ENCODE measurements around the gene KIAA0319L. TPM values are rescaled to one million over a fixed set of nuclear protein-coding genes. Genes with fewer than 3 reads are reported as not detected.
A peak's percentile ranks its signal among the peaks of the same experiment; 100 is the strongest.

KIAA0319L gene
- total RNA-seq, 4 donors from 2014 or later: 91.7 to 112 (median 97.6) TPM

- WGBS, 2 donors (ENCODE audit: low coverage in 1 of 2): 65 to 75% methylated on average over 1 of the region's 1 CpG
- no peak overlapping the region for H3K27ac ChIP-seq
- in situ Hi-C loops (cut with MboI; ENCODE audit: low pct_ligation_motif_present in 1 of 4, low pct_unique_long_range_greater_than_20kb in 1 of 4, low sequenced_read_pairs in 3 of 4): loop anchor here (5.0 to 25.0 kb wide), 8 partner anchors 108 to 383 kb away; partner anchors contain the start of genes SFPQ (in 2 of the 4) and C1orf216 (in 1 of the 4)
- intact Hi-C loops (cut with DNase I; ENCODE audit: low total_unique reads): loop anchor here (2.0 to 5.0 kb wide), 2 partner anchors 157 to 207 kb away; no protein-coding TSS in a partner anchor
- H3K27me3 ChIP-seq: peaks cover 42% of the 10 kb centered on the region
- TF ChIP-seq POLR2AphosphoS5 (IDR thresholded peaks at IDR 0.05) (no peak), POLR2A (IDR thresholded peaks at IDR 0.05) (no peak), CTCF (IDR thresholded peaks at IDR 0.05) (no peak), EP300 (IDR thresholded peaks at IDR 0.05; ENCODE audit: low read depth) (no peak)
- no peak overlapping the region for H3K4me3 ChIP-seq
- H3K36me3 ChIP-seq: no peaks in the 10 kb centered on the region
- no peak for DNase-seq
- H3K9me3 ChIP-seq: no peaks in the 10 kb centered on the region
- peaks cover 0 to 15% (median 12%) of the 10 kb centered on the region in 4 donors for H3K4me1 ChIP-seq
Measured at GRCh38 chr1:35569936-35570335, 12.7 kb upstream of the KIAA0319L start.

GRCh38 chr1:35568975-35569395 is 11.8 kb upstream of the KIAA0319L start:
- peak; percentile 68 for DNase-seq
- Histone ChIP-seq H3K27ac (no peak overlapping the region), H3K36me3 (no peaks in the 10 kb centered on the region), H3K9me3 (no peaks in the 10 kb centered on the region), H3K4me3 (no peak overlapping the region), H3K27me3 (peaks cover 33% of the 10 kb centered on the region), H3K4me1 (peaks cover 0 to 15% (median 12%) of the 10 kb centered on the region in 4 donors)
- intact Hi-C loops (cut with DNase I; ENCODE audit: low total_unique reads) (loop anchor here (2.0 to 5.0 kb wide), 2 partner anchors 158 to 208 kb away; no protein-coding TSS in a partner anchor), in situ Hi-C loops (cut with MboI; ENCODE audit: low pct_ligation_motif_present in 1 of 4, low pct_unique_long_range_greater_than_20kb in 1 of 4, low sequenced_read_pairs in 3 of 4) (loop anchor here (5.0 to 25.0 kb wide), 7 partner anchors 107 to 382 kb away; partner anchors contain the start of gene SFPQ (in 2 of the 4))
- TF ChIP-seq POLR2AphosphoS5 (IDR thresholded peaks at IDR 0.05) (no peak), CTCF (IDR thresholded peaks at IDR 0.05) (peak; percentile 79 to 87 (median 83))
- 31 to 67% methylated on average over 1 to 4 of the region's 4 CpGs for WGBS, 2 donors (ENCODE audit: low coverage in 1 of 2)

- Histone ChIP-seq H3K27me3 (peaks cover 24% of the 10 kb centered on the region), H3K4me1 (peaks cover 0 to 6% (median 3%) of the 10 kb centered on the region in 4 donors), H3K36me3 (no peaks in the 10 kb centered on the region), H3K27ac (no peak overlapping the region), H3K4me3 (no peak overlapping the region), H3K9me3 (no peaks in the 10 kb centered on the region)
- WGBS, 2 donors (ENCODE audit: low coverage in 1 of 2): 76% methylated on average over 7 to 9 of the region's 9 CpGs
- intact Hi-C loops (cut with DNase I; ENCODE audit: low total_unique reads) (loop anchor here (2.0 to 5.0 kb wide), 2 partner anchors 159 to 209 kb away; no protein-coding TSS in a partner anchor), in situ Hi-C loops (cut with MboI; ENCODE audit: low pct_ligation_motif_present in 1 of 4, low pct_unique_long_range_greater_than_20kb in 1 of 4, low sequenced_read_pairs in 3 of 4) (loop anchor here (5.0 to 25.0 kb wide), 7 partner anchors 106 to 381 kb away; partner anchors contain the start of gene SFPQ (in 2 of the 4))
- TF ChIP-seq EP300 (IDR thresholded peaks at IDR 0.05; ENCODE audit: low read depth): no peak
- TF ChIP-seq POLR2A (IDR thresholded peaks at IDR 0.05): no peak
- TF ChIP-seq POLR2AphosphoS5 (IDR thresholded peaks at IDR 0.05): no peak
- no peak for TF ChIP-seq CTCF (IDR thresholded peaks at IDR 0.05)
- no peak for DNase-seq
Measured at GRCh38 chr1:35567947-35568558, 10.8 kb upstream of the KIAA0319L start.

- no peak for DNase-seq
- Histone ChIP-seq H3K4me1 (no peaks in the 10 kb centered on the region), H3K4me3 (no peak overlapping the region), H3K27ac (no peak overlapping the region), H3K9me3 (no peaks in the 10 kb centered on the region), H3K27me3 (peaks cover under 1% of the 10 kb centered on the region), H3K36me3 (no peaks in the 10 kb centered on the region)
- intact Hi-C loops (cut with DNase I; ENCODE audit: low total_unique reads) (loop anchor here (5.0 kb wide), 1 partner anchor 162 kb away; no protein-coding TSS in a partner anchor), in situ Hi-C loops (cut with MboI; ENCODE audit: low pct_ligation_motif_present in 1 of 4, low pct_unique_long_range_greater_than_20kb in 1 of 4, low sequenced_read_pairs in 3 of 4) (loop anchor here (5.0 to 25.0 kb wide), 7 partner anchors 103 to 378 kb away; partner anchors contain the start of gene SFPQ (in 2 of the 4))
- TF ChIP-seq POLR2A (IDR thresholded peaks at IDR 0.05) (no peak), POLR2AphosphoS5 (IDR thresholded peaks at IDR 0.05) (no peak)
- 95% methylated on average over 3 of the region's 11 CpGs; no CpG with 5 or more reads in 1 of the 2 donors for WGBS, 2 donors (ENCODE audit: low coverage in 1 of 2)
Measured at GRCh38 chr1:35565742-35566133, 8.5 kb upstream of the KIAA0319L start.

Measured in transverse colon (tissue), 4 donors.